ENCODE results near the gene CLEC16A. TPM values are rescaled to one million over a fixed set of nuclear protein-coding genes. Genes with fewer than 3 reads are reported as not detected.

CLEC16A gene
- total RNA-seq, 4 donors from 2014 or later: 29.5 to 58.8 (median 48.4) TPM

GRCh38 chr16:10968498-10968897 lies 24.1 kb downstream of the CLEC16A start:
- H3K27me3 ChIP-seq: no peaks in the 10 kb centered on the region
- H3K9me3 ChIP-seq: no peaks in the 10 kb centered on the region
- no peak for DNase-seq
- no peak overlapping the region for H3K27ac ChIP-seq
- intact Hi-C loops (cut with DNase I): loop anchor here (5.0 kb wide), 1 partner anchor 389 kb away; no protein-coding TSS in a partner anchor
- no peak overlapping the region for H3K4me3 ChIP-seq (replicated peaks in 1 of 3)
- WGBS, 2 donors: 85 to 92% methylated on average over 3 of the region's 3 CpGs
- peaks cover 0 to 6% of the 10 kb centered on the region in 2 donors for H3K4me1 ChIP-seq
- peaks cover 3 to 5% of the 10 kb centered on the region in 2 donors for H3K36me3 ChIP-seq
- no peak for TF ChIP-seq POLR2A (IDR thresholded peaks at IDR 0.05)
- no peak for TF ChIP-seq CTCF (IDR thresholded peaks at IDR 0.05)

GRCh38 chr16:10969615-10970014 lies 25.3 kb downstream of the CLEC16A start:
- H3K9me3 ChIP-seq: no peaks in the 10 kb centered on the region
- peaks cover 0 to 5% of the 10 kb centered on the region in 2 donors for H3K36me3 ChIP-seq
- H3K4me3 ChIP-seq (replicated peaks in 1 of 3): no peak overlapping the region
- TF ChIP-seq POLR2A (IDR thresholded peaks at IDR 0.05): no peak
- no peak for TF ChIP-seq CTCF (IDR thresholded peaks at IDR 0.05)
- no peak for DNase-seq
- intact Hi-C loops (cut with DNase I): loop anchor here (2.0 to 5.0 kb wide), 2 partner anchors 287 to 388 kb away; partner anchors contain the start of gene SOCS1
- no peak overlapping the region for H3K27ac ChIP-seq
- 76 to 79% methylated on average over 1 of the region's 1 CpG for WGBS, 2 donors
- peaks cover 0 to 6% of the 10 kb centered on the region in 2 donors for H3K4me1 ChIP-seq
- H3K27me3 ChIP-seq: no peaks in the 10 kb centered on the region

GRCh38 chr16:10970065-10970464 lies 25.7 kb downstream of the CLEC16A start:
- intact Hi-C loops (cut with DNase I): loop anchor here (2.0 kb wide), 1 partner anchor 287 kb away; the partner anchor contains the start of gene SOCS1

GRCh38 chr16:10971560-10971961 lies 27.2 kb downstream of the CLEC16A start:
- Histone ChIP-seq H3K36me3 (peaks cover 0 to 5% of the 10 kb centered on the region in 2 donors), H3K9me3 (no peaks in the 10 kb centered on the region), H3K4me3 (replicated peaks in 1 of 3) (no peak overlapping the region), H3K27me3 (no peaks in the 10 kb centered on the region), H3K4me1 (peaks cover 0 to 6% of the 10 kb centered on the region in 2 donors), H3K27ac (peak overlapping the region in 1 of 3 donors; percentile 2)
- intact Hi-C loops (cut with DNase I): loop anchor here (2.0 kb wide), 1 partner anchor 285 kb away; the partner anchor contains the start of gene SOCS1
- DNase-seq: peak; percentile 38 to 40
- 30 to 36% methylated on average over 3 of the region's 3 CpGs for WGBS, 2 donors
- no peak for TF ChIP-seq POLR2A (IDR thresholded peaks at IDR 0.05)
- TF ChIP-seq CTCF (IDR thresholded peaks at IDR 0.05): peak; percentile 57 to 91 (median 76)

More at GRCh38 chr16:10970065-10970464, 25.7 kb downstream of the CLEC16A start:
- TF ChIP-seq POLR2A (IDR thresholded peaks at IDR 0.05): no peak
- no peak for TF ChIP-seq CTCF (IDR thresholded peaks at IDR 0.05)
- peaks cover 0 to 5% of the 10 kb centered on the region in 2 donors for H3K36me3 ChIP-seq
- H3K4me3 ChIP-seq (replicated peaks in 1 of 3): no peak overlapping the region
- no peaks in the 10 kb centered on the region for H3K27me3 ChIP-seq
- H3K9me3 ChIP-seq: no peaks in the 10 kb centered on the region
- no peak overlapping the region for H3K27ac ChIP-seq
- no peak for DNase-seq
- WGBS, 2 donors: 89 to 94% methylated on average over 2 of the region's 2 CpGs
- H3K4me1 ChIP-seq: peaks cover 0 to 6% of the 10 kb centered on the region in 2 donors

GRCh38 chr16:10972108-10972818 lies 27.9 kb downstream of the CLEC16A start:
- no peaks in the 10 kb centered on the region for H3K27me3 ChIP-seq
- intact Hi-C loops (cut with DNase I): no loop called here
- peak overlapping the region in 1 of 3 donors; percentile 2 for H3K27ac ChIP-seq
- peaks cover 0 to 6% of the 10 kb centered on the region in 2 donors for H3K4me1 ChIP-seq
- no peaks in the 10 kb centered on the region for H3K9me3 ChIP-seq
- no peak for DNase-seq
- H3K4me3 ChIP-seq (replicated peaks in 1 of 3): no peak overlapping the region
- peaks cover under 1 to 6% of the 10 kb centered on the region in 2 donors for H3K36me3 ChIP-seq
- WGBS, 2 donors: 69 to 73% methylated on average over 4 of the region's 4 CpGs
- TF ChIP-seq CTCF (IDR thresholded peaks at IDR 0.05): no peak
- no peak for TF ChIP-seq POLR2A (IDR thresholded peaks at IDR 0.05)

All from thyroid gland (tissue), 4 donors.